ENCODE data around the gene KLF2.

The KLF2 gene

DNA sequence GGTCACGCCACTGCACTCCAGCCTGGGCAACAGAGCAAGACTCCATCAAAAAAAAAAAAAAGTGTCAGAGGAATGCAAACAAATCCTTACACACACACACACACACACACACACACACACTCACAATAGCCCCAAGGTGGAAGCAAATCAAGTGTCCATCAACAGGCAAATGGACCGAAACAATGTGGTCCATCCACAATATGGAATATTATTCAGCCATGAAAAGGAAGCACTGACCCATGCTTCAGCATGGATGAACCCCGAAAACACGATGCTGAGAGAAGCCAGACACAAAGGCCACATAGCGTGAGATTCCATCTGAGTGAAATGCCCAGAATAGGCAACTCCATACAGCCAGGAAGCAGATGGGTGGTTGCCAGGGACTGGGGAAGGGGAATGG lies 16.5 kb upstream of the KLF2 start:
- DNase-seq (ENCODE audit: low read depth): no peak

DNA sequence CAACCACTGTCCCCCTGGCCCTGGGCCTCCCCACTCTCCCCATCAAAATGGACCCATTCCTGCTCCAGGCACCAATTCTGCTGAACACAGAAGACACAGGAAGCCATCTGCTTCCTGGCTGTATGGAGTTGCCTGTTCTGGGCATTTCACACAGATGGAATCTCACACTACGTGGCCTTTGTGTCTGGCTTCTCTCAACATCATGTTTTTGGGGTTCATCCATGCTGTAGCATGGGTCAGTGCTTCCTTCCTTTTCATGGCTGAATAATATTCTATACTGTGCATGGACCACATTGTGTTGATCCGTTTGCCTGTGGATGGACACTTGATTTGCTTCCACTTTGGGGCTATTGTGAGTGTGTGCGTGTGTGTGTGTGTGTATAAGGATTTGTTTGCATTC lies 15.0 kb upstream of the KLF2 start:
- DNase-seq (ENCODE audit: low read depth): no peak

DNA sequence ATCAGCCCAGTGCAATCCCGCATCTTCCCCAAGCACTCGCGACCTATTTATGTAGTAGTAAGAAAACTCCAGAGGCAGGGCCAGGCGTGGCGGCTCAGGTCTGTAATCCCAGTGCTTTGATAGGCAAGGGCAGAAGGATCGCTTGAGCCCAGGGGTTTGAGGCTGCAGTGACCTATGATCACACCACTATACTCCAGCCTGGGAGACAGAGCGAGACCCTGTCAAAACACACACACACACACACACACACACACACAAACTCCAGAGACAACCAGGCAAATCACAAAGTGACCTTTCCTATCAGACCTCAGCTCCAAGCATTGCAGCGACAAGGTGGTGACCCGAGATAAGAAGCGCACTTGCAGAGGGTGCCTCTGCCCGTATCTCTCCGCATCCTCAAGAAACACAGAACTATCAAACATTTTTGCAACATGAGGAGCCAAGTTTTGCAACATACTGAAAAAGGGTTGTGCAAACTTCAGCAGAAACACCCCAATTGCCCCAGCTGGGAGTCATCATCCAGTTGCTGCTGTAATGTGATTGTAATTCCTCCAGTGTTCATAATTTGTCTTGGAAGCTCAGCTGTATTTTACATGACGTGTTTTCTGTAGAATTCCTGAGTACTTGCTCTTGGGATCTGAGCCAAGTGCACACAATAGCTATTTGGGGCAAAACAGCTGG lies 8.7 kb upstream of the KLF2 start:
- DNase-seq (ENCODE audit: low read depth): peak; percentile 93

DNA sequence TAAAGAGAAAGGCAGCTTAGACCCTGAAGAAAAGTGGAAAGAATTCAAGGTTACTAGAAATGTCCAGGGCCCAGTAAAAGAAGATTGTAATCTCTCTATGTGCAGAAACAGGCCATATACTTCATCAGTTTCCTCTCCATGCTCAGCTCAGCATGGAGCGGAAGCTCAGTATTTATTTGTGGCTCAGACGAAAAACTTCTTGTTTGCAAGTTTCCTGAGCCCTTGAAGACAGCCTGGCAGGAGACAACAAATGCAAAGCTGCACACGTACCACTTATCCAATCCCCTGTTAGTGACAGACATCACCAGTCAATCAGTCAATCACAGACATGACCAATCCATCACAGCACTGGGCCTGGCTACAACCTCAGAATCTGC lies 8.1 kb upstream of the KLF2 start:
- DNase-seq (ENCODE audit: low read depth): no peak

DNA sequence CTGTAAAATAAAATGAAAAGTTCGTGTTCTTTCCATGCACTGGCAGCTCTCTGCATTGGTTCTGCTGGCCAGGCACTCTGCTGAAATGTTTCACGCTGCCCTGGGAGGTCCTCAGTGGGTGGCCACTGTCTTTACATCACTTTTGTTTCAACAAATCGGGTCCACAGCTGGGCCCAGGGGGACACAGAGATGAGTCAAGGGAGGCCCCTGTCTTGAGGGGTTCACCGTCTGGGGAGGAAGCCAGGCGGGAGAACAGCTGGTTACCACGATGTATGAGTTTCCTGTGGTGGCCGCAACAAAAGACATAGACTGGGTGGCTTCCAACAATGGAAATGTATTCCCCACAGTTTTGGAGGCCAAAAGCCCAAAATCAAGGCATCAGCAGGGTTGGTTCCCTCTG lies 5.1 kb upstream of the KLF2 start:
- no peak for DNase-seq (ENCODE audit: low read depth)

DNA sequence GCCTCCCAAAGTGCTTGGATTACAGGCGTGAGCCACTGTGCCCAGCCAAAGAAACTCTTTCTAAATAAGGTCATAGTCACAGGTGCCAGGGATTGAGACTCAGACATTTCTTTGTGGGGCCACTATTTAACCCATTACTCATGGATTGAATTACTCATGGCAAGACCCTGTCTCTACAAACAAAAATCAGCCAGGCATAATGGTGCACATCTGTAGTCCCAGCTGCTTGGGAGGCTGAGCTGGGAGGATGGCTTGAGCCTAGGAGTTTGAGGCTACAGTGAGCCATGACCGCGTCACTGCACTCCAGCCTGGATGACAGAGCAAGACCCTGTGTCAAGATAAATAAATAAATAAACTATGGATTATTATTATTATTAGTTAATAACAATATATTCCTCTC lies 3.6 kb upstream of the KLF2 start:
- DNase-seq (ENCODE audit: low read depth): no peak

DNA sequence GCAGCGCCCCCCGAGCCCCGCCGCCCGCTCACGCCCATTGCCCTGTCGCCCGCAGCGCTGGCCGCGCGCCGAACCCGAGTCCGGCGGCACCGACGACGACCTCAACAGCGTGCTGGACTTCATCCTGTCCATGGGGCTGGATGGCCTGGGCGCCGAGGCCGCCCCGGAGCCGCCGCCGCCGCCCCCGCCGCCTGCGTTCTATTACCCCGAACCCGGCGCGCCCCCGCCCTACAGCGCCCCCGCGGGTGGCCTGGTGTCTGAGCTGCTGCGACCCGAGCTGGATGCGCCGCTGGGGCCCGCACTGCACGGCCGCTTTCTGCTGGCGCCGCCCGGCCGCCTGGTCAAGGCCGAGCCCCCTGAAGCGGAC lies 518 bp downstream of the KLF2 start:
- no peak for DNase-seq (ENCODE audit: low read depth)

DNA sequence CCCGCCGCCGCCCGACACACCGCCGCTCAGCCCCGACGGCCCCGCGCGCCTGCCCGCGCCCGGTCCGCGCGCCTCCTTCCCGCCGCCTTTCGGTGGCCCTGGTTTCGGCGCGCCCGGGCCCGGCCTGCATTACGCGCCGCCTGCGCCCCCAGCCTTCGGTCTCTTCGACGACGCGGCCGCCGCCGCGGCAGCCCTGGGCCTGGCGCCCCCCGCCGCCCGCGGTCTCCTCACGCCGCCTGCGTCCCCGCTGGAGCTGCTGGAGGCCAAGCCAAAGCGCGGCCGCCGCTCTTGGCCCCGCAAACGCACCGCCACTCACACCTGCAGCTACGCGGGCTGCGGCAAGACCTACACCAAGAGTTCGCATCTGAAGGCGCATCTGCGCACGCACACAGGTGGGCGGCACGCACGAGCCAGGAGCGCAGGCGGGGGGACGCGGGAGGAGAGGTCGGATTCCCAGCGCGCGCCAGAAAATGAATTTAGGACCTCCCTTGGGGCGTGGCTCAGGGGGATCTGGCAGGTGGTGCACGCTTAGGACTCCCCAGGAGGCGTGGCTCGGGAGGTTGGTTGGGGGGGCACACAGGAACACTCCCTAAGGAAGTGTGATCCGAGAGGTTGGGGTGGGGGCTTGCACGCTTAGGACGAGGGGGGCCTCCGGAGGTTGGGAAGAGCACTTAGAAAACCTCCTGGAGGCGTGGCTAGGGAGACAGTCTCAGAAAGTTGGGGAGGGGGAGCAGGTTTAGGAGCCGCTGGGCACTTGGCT lies 1.2 kb downstream of the KLF2 start:
- DNase-seq (ENCODE audit: low read depth): no peak

DNA sequence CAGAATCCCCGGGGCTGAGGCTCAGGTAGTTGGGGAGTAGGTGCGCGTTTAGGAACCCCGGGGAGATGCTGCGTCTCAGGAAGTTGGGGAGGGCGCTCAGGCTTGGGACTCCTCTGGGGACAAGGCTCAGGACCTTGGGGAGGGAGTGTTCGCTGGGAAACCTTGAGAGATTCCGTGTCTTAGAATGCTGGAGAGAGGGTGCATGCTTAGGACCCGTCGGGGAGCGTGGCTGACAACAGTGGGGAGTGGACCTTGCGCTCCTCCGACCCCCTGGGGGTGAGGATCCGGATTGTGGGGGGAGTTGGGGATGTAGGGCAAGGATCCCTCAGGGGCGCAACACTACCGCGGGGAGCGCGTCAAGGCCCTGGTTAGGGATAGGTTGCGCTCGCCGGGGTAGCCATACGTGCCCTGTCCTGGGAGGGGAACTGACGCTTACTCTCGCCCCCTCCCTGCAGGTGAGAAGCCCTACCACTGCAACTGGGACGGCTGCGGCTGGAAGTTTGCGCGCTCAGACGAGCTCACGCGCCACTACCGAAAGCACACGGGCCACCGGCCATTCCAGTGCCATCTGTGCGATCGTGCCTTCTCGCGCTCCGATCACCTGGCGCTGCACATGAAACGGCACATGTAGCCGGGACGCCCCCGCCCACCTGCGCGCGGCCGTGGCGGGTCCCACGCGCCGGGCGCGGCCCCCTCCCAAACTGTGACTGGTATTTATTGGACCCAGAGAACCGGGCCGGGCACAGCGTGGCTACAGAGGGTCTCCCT lies 2.0 kb downstream of the KLF2 start:
- DNase-seq (ENCODE audit: low read depth): no peak

DNA sequence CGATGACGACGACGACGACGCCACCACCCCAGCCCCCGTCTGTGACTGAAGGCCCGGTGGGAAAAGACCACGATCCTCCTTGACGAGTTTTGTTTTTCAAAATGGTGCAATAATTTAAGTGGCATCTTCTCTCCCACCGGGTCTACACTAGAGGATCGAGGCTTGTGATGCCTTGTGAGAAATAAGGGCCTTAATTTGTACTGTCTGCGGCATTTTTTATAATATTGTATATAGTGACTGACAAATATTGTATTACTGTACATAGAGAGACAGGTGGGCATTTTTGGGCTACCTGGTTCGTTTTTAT lies 2.5 kb downstream of the KLF2 start:
- DNase-seq (ENCODE audit: low read depth): no peak

DNA sequence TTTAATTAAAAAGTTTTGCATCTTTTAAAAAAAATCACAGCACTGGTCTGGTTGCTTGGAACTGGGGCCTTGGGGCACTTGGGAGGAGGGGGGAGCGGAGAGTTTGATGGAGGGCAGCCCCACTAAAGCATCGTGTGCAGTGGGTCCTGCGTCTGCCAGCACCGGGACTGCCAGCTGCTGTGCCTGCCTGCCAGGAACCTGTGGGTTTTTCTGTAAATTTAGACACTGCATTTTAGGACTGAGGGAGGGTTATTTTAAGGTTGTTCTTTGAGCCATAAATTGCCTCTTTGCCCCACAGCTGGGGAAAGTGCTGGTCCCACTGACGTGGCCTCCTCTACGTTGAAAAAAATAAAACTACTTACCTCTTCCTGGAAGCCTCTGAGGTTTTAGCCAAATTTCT lies 2.9 kb downstream of the KLF2 start:
- no peak for DNase-seq (ENCODE audit: low read depth)

DNA sequence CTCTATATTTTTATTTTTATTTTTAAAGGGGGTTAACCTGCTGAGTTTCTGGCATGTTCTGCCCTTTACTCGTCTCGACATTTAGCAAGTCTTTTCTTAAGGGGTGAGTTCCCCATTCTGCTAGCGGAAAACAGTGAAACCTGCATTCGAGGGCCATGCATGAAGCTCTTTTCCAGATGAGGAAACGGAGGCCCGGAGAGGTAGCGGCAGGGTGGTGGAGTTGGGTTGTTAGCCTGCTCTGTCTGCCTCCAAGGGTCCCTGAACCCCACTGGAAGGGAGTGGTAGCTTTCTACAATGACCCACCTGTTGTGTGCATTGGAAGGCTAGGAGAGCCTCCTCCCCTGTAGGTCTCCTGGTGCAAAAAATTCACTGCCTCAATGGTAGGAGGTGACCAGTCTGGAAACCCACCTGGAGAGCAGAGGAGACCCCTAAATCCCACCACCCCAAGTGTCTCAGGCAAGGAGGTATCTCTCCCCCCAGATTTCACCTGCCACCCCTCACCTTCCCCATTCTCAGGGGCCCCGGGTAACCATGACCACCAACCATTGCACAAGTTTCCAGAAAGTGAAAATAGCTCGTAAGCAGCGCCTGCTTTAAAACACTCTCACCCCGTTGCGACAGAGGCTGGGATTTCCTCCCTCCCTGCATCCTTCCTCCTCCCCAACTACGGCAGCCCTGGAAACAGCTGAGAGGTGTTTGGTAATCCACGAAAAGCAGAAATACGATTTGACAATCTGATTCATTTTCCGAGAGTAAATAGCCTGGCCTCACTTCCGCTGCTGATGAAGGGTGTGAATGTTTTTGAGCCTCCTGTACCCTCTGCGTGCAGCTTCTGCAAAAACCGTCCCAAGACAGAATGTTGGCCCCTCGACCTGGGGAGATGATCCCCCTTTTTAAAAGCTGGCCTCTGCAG lies 3.5 kb downstream of the KLF2 start:
- DNase-seq (ENCODE audit: low read depth): no peak

DNA sequence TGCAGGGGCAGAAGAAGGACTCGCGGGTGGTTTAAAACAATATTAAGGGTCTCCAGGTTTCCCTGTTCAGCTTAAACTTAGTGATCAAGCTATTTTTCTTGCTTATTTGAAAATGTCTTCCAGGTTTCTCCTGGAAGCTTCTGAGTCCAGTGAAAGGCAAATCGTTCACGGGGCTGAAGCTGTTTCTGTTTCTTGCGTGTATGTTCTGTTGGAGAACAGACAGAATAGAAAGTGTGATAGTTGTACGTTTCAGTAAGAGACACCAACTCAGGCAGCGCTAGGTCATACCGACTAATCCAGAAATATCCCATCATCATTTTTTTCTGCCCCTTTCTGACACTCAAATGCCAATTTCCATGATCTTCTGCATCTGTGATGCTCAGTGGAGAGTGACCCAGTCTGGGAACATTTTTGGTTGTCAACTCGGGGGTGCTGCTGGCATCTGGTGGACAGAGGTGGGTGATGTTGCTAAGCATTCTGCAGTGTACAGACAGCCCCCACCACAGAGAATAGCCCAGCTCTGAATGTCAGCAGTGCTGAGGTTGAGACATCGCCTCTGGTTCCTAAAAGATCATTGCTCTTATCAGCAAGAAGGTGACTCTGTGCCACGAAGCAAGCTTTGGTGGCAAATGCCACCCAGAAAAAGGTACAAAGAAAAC lies 4.3 kb downstream of the KLF2 start:
- DNase-seq (ENCODE audit: low read depth): no peak

DNA sequence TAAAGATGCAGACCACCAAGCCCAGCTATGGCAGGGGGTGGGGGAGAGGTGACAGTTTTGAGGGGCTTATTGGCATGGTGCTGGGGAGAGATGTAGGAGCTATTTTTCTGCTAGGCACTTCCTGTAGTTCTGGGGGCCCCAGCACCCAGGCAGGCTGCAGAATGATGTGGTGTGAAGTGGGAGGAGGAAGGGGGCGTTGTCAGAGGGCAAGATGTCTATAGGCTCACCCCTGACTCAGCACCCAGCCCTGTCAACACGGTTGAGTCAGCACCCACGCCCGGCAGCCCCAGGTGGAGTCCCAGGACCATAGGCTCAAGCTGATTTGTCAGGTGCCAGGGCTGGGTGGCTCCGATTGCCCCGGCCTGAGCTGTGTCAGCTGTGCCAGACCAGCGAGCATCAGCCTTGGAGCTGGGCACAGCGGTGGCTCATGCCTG lies 5.8 kb downstream of the KLF2 start:
- peak; percentile 82 for DNase-seq (ENCODE audit: low read depth)

DNA sequence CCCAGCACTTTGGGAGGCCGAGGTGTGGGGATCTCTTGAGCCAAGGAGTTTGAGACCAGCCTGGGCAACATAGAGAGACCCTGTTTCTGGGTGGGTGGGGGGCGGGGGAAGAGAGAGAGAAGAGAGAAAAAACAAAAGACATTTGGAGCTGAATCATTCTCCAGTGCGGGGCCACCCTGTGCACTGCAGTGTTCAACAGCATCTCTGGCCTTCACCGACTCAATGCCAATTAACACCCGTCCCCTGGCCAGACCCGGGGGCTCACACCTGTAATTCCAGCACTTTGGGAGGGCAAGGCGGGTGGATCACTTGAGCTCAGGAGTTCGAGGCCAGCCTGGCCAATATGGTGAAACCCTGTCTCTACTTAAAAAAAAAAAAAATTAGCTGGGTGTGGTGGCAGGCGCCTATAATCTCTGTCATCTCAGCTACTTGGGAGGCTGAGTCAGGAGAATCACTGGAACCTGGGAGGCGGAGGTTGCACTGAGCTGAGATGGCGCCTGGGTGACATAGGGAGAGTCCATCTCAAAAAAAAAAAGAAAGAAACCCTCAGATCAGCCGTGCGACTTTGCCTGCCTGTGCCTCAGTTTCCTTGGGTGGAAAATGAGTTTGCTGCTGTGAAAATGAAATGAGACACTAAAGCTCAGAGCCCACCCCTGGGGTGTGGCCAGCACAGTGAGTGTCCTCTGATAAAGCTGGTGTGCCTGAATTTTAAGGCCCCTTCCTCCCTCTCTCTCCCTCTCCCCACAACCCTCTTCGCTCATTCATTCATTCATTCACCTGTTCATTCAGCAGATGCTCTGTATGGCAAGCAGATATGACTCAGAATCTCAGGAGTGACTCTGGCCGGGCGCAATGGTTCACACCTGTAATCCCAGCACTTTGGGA lies 6.4 kb downstream of the KLF2 start:
- no peak for DNase-seq (ENCODE audit: low read depth)

DNA sequence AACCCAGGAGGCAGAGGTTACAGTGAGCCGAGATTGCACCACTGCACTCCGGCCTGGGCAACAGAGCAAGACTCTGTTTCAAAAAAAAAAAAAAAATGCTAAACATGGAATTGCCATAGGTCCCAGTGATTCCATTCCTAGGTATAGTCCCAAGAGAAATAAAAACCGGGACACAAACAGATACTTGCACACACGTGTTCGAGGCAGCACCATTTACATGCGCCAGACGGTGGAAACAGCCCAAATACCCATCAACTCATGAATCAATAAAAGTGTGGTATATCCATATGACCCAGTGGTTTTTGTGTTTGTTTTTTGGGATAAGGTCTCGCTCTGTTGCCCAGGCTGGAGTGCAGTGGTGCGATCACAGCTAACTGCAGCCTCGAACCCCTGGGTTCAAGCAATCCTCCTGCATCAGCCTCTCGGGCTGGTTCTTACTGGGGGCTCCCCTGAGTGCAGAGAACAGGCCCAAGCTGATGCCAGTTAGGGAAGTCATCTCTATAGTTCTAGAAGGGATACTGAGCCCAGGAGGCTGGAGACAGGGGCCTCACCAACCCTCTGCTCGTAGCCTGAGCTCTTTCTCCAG lies 8.5 kb downstream of the KLF2 start:
- no peak for DNase-seq (ENCODE audit: low read depth)

DNA sequence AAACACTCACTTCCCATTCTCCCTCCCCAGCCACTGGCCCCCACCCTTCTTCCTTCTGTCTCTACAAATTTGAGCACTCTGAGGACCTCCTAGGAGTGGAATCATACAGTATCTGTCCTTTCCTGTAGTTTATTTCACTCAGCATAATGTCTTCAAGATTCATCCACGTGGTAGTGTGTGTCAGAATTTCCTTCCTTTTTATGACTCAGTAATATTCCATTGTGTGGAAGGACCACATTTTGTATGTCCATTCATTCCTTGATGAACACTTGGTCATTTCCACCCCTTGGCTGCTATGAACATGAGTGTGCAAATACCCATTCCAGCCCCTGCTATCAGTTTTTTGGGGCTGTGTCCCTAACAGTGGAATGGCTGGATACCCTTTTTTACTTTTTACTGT lies 9.8 kb downstream of the KLF2 start:
- DNase-seq (ENCODE audit: low read depth): no peak

DNA sequence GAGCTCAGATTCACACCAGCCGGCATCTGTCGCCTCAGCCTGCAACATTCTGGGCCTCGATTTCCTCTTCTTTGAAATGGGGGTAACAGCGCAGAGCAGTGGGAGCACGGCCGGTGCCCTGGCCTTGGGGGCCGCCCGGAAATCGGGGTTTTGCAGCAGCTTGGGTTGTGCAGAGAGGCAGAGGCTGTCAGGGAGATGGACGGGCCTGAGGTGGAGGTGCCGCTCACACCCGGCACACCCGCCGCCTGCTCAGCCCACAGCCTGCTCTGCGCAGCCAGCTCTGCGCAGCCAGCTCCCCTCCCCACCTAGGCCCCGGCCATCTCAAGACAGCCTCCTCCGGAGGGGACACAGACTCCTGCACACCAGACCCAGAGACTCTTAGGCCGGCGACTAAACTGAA lies 10.6 kb downstream of the KLF2 start:
- DNase-seq (ENCODE audit: low read depth): no peak

DNA sequence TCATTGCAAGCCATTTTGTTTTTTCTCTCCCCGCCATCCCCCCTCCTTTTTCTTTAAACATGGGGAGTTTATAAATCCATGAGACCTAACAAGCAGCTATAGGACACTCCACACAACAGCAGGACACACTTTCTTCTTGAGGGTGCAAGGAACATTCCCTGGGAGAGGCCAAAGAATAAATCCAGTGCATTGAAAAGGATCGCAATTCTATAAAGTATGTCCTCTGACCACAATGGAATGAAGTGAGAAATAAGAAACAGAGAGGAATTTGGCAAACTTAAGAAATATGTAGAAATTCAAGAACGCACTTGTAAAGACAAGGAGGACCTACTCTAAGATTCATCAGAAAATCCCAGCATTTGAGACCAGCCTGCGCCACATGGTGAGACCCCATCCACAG lies 11.9 kb downstream of the KLF2 start:
- no peak for DNase-seq (ENCODE audit: low read depth)

DNA sequence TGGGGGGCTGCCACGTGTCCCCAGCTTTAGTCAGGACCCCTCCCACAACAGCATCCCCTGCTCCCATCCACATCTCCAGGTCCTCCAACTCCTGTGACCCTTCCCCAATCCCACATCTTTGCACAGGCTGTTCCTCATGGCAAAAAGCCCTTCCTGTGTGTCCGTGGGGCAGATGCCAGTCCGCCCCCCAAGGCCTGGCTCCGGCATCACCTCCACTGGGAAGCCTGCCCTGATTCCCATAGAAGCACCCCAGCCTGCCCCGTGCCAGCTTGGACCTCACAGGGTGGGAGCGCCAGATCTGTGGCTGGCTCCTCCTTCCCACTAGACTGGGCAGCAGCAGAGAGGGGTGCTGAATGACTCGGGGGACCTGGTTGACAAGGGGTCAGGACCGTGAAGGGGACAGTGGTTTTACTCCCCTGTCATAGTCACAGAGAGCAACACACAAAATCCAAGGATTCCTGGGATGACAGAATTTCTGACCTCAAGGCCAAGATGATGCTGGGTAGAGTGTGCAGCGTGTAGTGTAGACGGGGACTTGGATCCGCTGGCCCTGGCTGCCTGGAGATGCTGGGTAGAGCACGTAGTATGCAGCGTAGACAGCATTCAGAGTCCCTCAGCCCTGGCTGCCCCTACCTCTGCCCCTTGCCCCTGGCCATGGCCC lies 13.3 kb downstream of the KLF2 start:
- DNase-seq (ENCODE audit: low read depth): no peak
